NAMALWA (cell line): ENCODE data around the gene SEC24A.
"Not testable (repeated sequence)": the region's sequence is repeated elsewhere in the genome, so short reads cannot be mapped to it uniquely, and the experiment has no call there.

ENCODE experiments used
- DNase-seq: peaks from one replicate; pipeline ENCODE4 v3.0.0-alpha.2; 2015; ENCODE audit warnings: low spot score

The SEC24A gene

GRCh38 chr5:134648425-134649162 is at the start of gene SEC24A:
SEC24A (plus strand) TSS chr5:134648785; CDS start chr5:134649077, 292 bp downstream.
- peak; percentile 96 for DNase-seq

- not testable (repeated sequence) for DNase-seq
Observed at GRCh38 chr5:134599820-134600219, 48.8 kb upstream of the SEC24A start.

GRCh38 chr5:134600600-134600999 is 48.0 kb upstream of the SEC24A start:
- DNase-seq, result no peak

GRCh38 chr5:134603059-134603458 is 45.5 kb upstream of the SEC24A start:
- no peak for DNase-seq

GRCh38 chr5:134604908-134605307 is 43.7 kb upstream of the SEC24A start:
- DNase-seq, result no peak

- no peak for DNase-seq
Observed at GRCh38 chr5:134606726-134607125, 41.9 kb upstream of the SEC24A start.

- DNase-seq, result no peak
Observed at GRCh38 chr5:134608555-134608954, 40.0 kb upstream of the SEC24A start.

- no peak for DNase-seq
Observed at GRCh38 chr5:134609232-134609851, 39.2 kb upstream of the SEC24A start.

GRCh38 chr5:134610725-134611124 is 37.9 kb upstream of the SEC24A start:
- DNase-seq, result no peak

- DNase-seq, result no peak
Observed at GRCh38 chr5:134611515-134611914, 37.1 kb upstream of the SEC24A start.

GRCh38 chr5:134614450-134615085 is 34.0 kb upstream of the SEC24A start:
- no peak for DNase-seq

GRCh38 chr5:134620634-134621033 is 28.0 kb upstream of the SEC24A start:
- DNase-seq, result no peak

- DNase-seq, result no peak
Observed at GRCh38 chr5:134625559-134625958, 23.0 kb upstream of the SEC24A start.

GRCh38 chr5:134626369-134627014 is 22.1 kb upstream of the SEC24A start:
- no peak for DNase-seq

GRCh38 chr5:134634227-134634626 is 14.4 kb upstream of the SEC24A start:
- DNase-seq, result no peak

GRCh38 chr5:134635366-134635765 is 13.2 kb upstream of the SEC24A start:
- not testable (repeated sequence) for DNase-seq

- DNase-seq, result no peak
Observed at GRCh38 chr5:134637116-134637721, 11.4 kb upstream of the SEC24A start.

- no peak for DNase-seq
Observed at GRCh38 chr5:134638760-134639201, 9.8 kb upstream of the SEC24A start.

- peak; percentile 44 for DNase-seq
Observed at GRCh38 chr5:134642931-134643530, 5.6 kb upstream of the SEC24A start.

- peak; percentile 81 for DNase-seq
Observed at GRCh38 chr5:134647750-134648424, 698 bp upstream of the SEC24A start.

- DNase-seq, result peak; percentile 38
Observed at GRCh38 chr5:134649163-134649835, 714 bp downstream of the SEC24A start.
